KOPT-K1 (cell line): ENCODE data around the gene NCAPD3.

Experiments used
- H3K27ac ChIP-seq: fragments of 200-600 bp; sonication (generic); 2 replicates; pipeline ENCODE4 v1.5.1; 2016; ENCODE audit warnings: antibody characterized with exemption, mild to moderate bottlenecking, low read depth, low read length; ENCODE audit not compliant: poor library complexity, severe bottlenecking
- H3K36me3 ChIP-seq: fragments of 200-600 bp; sonication (generic); 2 replicates; pipeline ENCODE4 v1.5.1; 2017; ENCODE audit warnings: antibody characterized with exemption, mild to moderate bottlenecking, low read length, moderate library complexity; ENCODE audit not compliant: insufficient read depth
- H3K9me3 ChIP-seq: fragments of 200-600 bp; sonication (generic); 2 replicates; pipeline ENCODE4 v1.5.1; 2017; ENCODE audit warnings: antibody characterized with exemption, low read length, mild to moderate bottlenecking; ENCODE audit not compliant: insufficient read depth, poor library complexity, severe bottlenecking

NCAPD3 gene

GRCh38 chr11:134223836-134224709, at the start of gene NCAPD3, which contains the start of gene VPS26B:
Gene NCAPD3, minus strand, starts transcription at chr11:134223967. Its CDS starts 41 bp downstream, at chr11:134223926.
Gene VPS26B, plus strand, starts transcription at chr11:134224671. Its CDS starts 452 bp downstream, at chr11:134225123.
- peaks cover 35% of the 10 kb centered on the region for H3K36me3 ChIP-seq
- H3K27ac ChIP-seq = peak within 1 kb of the TSS; percentile 82
- no peaks in the 10 kb centered on the region for H3K9me3 ChIP-seq

DNA sequence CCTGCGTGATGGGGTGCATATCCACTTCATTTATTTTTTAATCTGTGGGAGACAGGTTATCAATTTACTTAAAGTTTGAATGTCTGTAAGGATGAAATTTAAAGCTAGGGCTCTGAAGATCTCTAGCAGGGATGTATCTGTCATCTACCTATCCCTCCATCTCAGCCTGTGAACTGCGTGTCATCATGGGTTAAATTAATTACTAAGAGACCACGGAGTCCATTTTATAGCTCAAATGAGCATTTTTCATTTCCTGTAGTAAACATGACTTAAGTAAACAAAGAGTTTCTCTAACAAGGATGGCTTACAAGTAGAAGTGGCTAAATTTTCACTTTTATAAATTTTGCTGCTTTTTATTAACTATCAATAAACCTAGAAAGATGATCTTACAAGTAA, 49.5 kb upstream of the NCAPD3 start:
- Histone ChIP-seq H3K27ac (no peak overlapping the region), H3K36me3 (no peaks in the 10 kb centered on the region)

DNA sequence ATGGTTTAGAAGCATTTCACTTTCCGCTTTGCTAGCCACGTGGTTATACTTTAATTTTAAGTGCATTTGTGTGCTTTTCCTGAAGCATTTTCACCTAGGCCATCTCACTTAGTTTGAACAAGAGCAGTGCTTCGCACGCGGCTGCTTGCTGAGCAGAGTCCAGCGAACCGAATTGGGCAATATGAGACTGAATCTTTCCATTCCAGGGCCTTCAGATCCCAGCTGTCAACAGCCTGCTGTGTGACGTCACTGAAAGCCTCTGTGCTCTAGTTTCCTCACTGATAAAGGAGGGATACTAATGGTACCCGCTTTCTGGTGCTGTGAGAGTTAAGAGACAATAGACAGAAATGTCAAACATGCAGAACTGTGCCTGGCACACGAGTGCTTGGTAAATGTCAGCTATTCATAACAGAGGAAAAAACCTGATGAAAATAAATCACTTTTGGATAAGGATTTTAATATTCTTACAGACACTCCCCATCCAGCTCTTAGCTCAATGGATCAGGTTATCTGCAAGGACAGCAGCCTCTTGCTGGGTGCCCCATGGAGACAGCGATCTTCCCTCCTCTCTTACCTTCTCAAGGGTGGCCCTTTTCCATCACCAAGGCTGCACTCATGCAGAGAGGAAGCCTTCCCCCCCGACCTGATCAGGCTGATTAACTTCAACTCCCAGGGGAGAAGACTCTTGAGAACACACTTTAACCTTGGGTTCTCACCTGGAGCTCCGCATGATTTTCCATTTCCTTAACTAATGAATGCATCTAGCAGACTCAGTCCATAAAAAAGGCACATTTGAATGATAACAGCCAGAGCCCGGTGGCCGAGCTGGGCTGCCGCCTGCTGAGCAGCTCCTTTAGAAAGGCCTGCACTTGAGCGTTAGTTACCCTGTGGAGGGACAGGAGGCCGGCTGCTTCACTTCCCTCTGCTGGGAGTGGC, 48.9 kb upstream of the NCAPD3 start:
- no peaks in the 10 kb centered on the region for H3K9me3 ChIP-seq
- H3K27ac ChIP-seq = no peak overlapping the region
- no peaks in the 10 kb centered on the region for H3K36me3 ChIP-seq

More for the DNA sequence above, 49.5 kb upstream of the NCAPD3 start:
- H3K9me3 ChIP-seq = no peaks in the 10 kb centered on the region

GRCh38 chr11:134271978-134272377, 48.2 kb upstream of the NCAPD3 start:
- Histone ChIP-seq H3K27ac (no peak overlapping the region), H3K9me3 (no peaks in the 10 kb centered on the region), H3K36me3 (no peaks in the 10 kb centered on the region)

DNA sequence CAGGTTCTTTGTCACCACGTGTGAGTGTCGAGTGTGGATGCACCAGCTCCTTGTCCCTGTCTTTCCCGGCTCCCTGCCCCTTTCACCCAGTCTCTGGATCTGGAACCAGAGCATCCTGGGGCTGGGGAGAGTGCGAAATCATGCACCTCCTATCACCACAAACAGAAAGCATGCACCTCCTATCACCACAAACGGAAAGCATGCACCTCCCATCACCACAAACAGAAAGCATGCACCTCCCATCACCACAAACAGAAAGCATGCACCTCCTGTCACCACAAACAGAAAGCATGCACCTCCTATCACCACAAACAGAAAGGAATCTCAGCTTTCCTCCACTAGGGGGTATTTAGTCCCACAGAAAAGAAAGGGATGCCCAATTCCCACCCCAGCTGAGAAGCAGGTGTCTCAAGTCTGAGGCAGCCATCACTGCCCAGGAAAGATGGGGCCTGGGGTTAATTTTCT, 46.5 kb upstream of the NCAPD3 start:
- Histone ChIP-seq H3K9me3 (no peaks in the 10 kb centered on the region), H3K36me3 (peaks cover under 1% of the 10 kb centered on the region; the same call in 1 of the 2 replicates), H3K27ac (peak overlapping the region; percentile 71)

DNA sequence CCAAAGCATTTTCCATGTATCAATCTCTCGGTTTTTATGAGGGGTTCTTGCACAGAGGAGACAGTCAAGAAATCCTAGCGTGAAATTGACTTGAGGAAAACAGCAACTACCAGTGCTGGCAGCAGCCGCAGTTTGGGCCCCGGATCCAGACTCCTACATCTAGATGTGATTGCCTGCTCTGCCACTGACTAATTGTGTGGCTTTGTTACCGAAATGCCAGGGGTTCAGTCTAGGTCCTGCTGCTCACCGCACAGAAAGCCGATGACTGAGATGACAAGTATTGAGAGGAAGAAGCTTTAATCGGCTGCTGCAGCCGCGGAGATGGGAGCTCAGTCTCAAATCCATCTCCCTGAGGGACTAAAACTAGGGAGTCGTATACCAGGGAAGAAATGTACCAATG, 44.2 kb upstream of the NCAPD3 start:
- H3K27ac ChIP-seq = no peak overlapping the region
- H3K9me3 ChIP-seq = no peaks in the 10 kb centered on the region

GRCh38 chr11:134267461-134267860, 43.7 kb upstream of the NCAPD3 start:
- no peaks in the 10 kb centered on the region for H3K9me3 ChIP-seq
- no peak overlapping the region for H3K27ac ChIP-seq
- H3K36me3 ChIP-seq = peaks cover 21% of the 10 kb centered on the region

More for the DNA sequence above, 44.2 kb upstream of the NCAPD3 start:
- H3K36me3 ChIP-seq = peaks cover 16% of the 10 kb centered on the region

- no peak overlapping the region for H3K27ac ChIP-seq
- no peaks in the 10 kb centered on the region for H3K9me3 ChIP-seq
- H3K36me3 ChIP-seq = peaks cover 27% of the 10 kb centered on the region
Measured at GRCh38 chr11:134266841-134267251, 43.1 kb upstream of the NCAPD3 start.

DNA sequence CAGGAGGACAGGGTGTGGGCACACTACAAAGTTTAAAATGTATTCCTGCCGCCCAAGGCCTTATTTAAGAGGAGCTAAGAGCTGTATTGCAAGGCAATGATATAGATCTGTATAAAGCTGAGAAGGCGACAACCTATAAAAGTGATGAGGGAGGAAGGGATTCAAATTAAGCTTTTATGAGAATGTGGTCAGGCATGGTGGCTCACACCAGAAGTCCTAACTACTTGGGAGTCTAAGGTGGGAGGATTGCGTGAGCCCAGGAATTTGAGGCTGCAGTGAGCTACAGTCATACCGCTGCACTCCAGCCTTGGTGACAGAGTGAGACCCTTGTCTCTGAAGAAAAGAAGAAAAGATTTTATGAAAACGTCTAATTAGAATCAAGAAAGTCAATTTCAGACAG, 42.7 kb upstream of the NCAPD3 start:
- Histone ChIP-seq H3K36me3 (peaks cover 31% of the 10 kb centered on the region), H3K27ac (no peak overlapping the region), H3K9me3 (no peaks in the 10 kb centered on the region)

GRCh38 chr11:134264966-134265764, 41.4 kb upstream of the NCAPD3 start:
- no peaks in the 10 kb centered on the region for H3K9me3 ChIP-seq
- H3K27ac ChIP-seq = no peak overlapping the region
- peaks cover 38% of the 10 kb centered on the region for H3K36me3 ChIP-seq

DNA sequence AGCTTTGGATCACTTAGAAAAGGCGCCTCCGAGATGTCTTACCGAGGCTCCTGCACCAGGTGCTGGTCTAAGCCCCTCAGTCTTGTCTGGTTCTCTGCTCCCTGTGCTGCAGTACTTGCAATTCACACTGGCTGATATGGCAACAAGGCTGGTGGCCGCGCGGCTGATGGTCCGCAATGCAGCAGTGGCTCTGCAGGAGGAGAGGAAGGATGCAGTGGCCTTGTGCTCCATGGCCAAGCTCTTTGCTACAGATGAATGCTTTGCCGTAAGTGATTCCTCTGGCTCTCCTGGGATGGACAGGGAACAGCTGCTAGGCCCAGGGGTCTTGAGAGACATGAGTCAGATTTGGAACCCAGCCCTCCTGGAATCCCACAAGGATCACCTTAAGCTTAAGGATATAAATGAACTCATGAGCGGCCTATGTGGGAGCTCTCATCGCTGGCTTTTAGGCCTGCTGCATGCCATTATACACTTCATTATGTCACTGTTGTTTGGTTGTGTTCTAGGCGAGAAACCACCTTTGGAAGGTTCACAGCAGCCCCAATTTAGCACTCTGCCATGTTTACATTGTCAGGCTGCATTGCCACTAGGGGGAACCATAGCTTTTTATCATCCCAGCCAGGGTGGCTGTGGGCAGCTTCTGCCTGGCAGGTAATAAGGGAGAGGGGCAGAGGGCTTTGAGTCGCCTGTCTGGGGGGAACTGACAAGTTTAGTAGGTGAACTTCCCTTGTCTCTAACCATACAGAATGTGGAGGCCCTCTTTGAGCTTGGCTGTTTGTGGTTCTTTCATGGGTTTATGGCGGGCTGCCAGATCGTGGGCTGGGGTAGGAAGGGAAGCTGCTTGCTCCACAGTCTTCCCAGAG, 38.1 kb upstream of the NCAPD3 start:
- no peaks in the 10 kb centered on the region for H3K9me3 ChIP-seq
- peaks cover 64% of the 10 kb centered on the region for H3K36me3 ChIP-seq
- H3K27ac ChIP-seq = no peak overlapping the region

GRCh38 chr11:134260983-134261382, 37.2 kb upstream of the NCAPD3 start:
- Histone ChIP-seq H3K36me3 (peaks cover 66% of the 10 kb centered on the region), H3K27ac (no peak overlapping the region), H3K9me3 (no peaks in the 10 kb centered on the region)

GRCh38 chr11:134260503-134260902, 36.7 kb upstream of the NCAPD3 start:
- H3K27ac ChIP-seq = peak overlapping the region; percentile 39
- peaks cover 66% of the 10 kb centered on the region for H3K36me3 ChIP-seq
- H3K9me3 ChIP-seq = no peaks in the 10 kb centered on the region

DNA sequence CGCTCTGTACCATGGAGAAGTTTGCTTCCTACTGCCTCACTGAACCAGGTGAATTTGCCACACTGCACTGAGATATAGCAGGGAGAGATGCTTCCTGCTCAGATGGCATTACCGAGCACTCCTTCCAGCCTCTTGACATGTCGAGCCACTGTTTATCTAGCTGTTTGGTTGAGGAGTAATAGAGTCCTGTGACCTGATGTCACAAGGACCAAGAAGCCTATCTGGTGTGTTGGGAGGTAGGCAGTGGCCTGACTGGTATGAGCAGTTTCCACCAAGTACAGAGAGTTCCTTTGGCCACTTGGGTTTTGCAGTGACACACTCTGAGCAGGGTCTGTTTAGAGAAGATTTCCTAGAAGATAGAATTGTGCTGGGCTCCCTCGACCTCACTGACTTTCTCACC, 34.8 kb upstream of the NCAPD3 start:
- H3K9me3 ChIP-seq = no peaks in the 10 kb centered on the region
- no peak overlapping the region for H3K27ac ChIP-seq
- H3K36me3 ChIP-seq = peaks cover 56% of the 10 kb centered on the region
